ENCODE results near the gene TOM1L2. TPM values are rescaled to one million over a fixed set of nuclear protein-coding genes. Genes with fewer than 3 reads are reported as not detected.

TOM1L2 gene
- total RNA-seq, 1 donor from 2014 or later: 16.3 TPM

- no peak for TF ChIP-seq CTCF (IDR thresholded peaks at IDR 0.05; ENCODE audit: insufficient read depth, low read length, poor library complexity, severe bottlenecking)
- no peak overlapping the region for H3K4me3 ChIP-seq (ENCODE audit: low read depth, low read length)
- no peaks in the 10 kb centered on the region for H3K36me3 ChIP-seq (ENCODE audit: control insufficient read depth, insufficient read depth, low read length)
- no peaks in the 10 kb centered on the region for H3K27me3 ChIP-seq (ENCODE audit: control insufficient read depth, insufficient read depth, low read length)
- DNase-seq (ENCODE audit: low read depth): no peak
Observed at GRCh38 chr17:17946093-17946492, 26.1 kb downstream of the TOM1L2 start.

DNA sequence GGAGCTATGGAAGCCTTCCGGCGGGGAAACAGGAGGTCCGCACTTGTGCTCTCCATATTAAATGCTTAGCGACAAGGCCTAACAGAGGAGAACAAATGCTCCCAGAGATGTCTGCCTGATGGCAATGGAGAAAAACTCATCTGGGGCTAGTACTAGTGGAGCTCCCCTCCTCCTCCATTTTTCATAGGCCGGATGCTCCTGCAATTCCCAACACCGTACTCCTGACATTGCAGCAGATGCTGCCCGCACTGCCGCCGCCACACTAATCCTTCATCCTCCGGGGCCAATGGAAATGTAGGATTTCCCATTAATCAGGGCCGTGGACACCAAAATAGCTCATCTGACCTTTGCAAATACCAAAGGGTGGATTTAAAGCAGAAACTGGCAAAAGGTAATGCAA, 27.5 kb downstream of the TOM1L2 start:
- Histone ChIP-seq H3K36me3 (ENCODE audit: control insufficient read depth, insufficient read depth, low read length) (no peaks in the 10 kb centered on the region), H3K4me3 (ENCODE audit: low read depth, low read length) (no peak overlapping the region), H3K27me3 (ENCODE audit: control insufficient read depth, insufficient read depth, low read length) (no peaks in the 10 kb centered on the region)
- no peak for TF ChIP-seq CTCF (IDR thresholded peaks at IDR 0.05; ENCODE audit: insufficient read depth, low read length, poor library complexity, severe bottlenecking)
- DNase-seq (ENCODE audit: low read depth): no peak

DNA sequence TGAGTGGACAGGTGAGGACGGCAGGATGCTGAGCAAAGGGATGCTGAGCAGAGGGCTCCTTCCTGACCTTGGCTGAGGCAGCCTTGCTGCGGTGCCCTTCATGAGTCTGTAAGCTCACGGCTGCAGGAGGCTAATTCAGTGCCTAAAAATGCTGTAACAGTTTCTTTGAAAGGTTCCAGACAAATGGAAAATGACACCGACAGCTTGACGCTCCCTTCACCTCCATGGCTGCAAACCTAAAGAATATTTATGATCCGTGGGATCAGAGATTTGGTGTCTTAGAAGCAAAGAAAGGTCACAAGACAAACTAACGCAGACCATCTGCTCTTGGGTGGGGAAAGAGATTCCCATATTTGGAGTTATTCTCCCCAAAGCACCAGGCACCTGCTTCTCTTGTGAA, 28.0 kb downstream of the TOM1L2 start:
- TF ChIP-seq CTCF (IDR thresholded peaks at IDR 0.05; ENCODE audit: insufficient read depth, low read length, poor library complexity, severe bottlenecking): no peak
- no peak overlapping the region for H3K4me3 ChIP-seq (ENCODE audit: low read depth, low read length)
- H3K27me3 ChIP-seq (ENCODE audit: control insufficient read depth, insufficient read depth, low read length): no peaks in the 10 kb centered on the region
- no peak for DNase-seq (ENCODE audit: low read depth)
- H3K36me3 ChIP-seq (ENCODE audit: control insufficient read depth, insufficient read depth, low read length): no peaks in the 10 kb centered on the region

- Histone ChIP-seq H3K36me3 (ENCODE audit: control insufficient read depth, insufficient read depth, low read length) (no peaks in the 10 kb centered on the region), H3K27me3 (ENCODE audit: control insufficient read depth, insufficient read depth, low read length) (no peaks in the 10 kb centered on the region), H3K4me3 (ENCODE audit: low read depth, low read length) (no peak overlapping the region)
- TF ChIP-seq CTCF (IDR thresholded peaks at IDR 0.05; ENCODE audit: insufficient read depth, low read length, poor library complexity, severe bottlenecking): no peak
- DNase-seq (ENCODE audit: low read depth): no peak
Observed at GRCh38 chr17:17943281-17943984, 28.8 kb downstream of the TOM1L2 start.

GRCh38 chr17:17942846-17943245, 29.4 kb downstream of the TOM1L2 start:
- no peak overlapping the region for H3K4me3 ChIP-seq (ENCODE audit: low read depth, low read length)
- no peak for TF ChIP-seq CTCF (IDR thresholded peaks at IDR 0.05; ENCODE audit: insufficient read depth, low read length, poor library complexity, severe bottlenecking)
- no peaks in the 10 kb centered on the region for H3K27me3 ChIP-seq (ENCODE audit: control insufficient read depth, insufficient read depth, low read length)
- no peaks in the 10 kb centered on the region for H3K36me3 ChIP-seq (ENCODE audit: control insufficient read depth, insufficient read depth, low read length)
- DNase-seq (ENCODE audit: low read depth): no peak

- Histone ChIP-seq H3K4me3 (ENCODE audit: low read depth, low read length) (no peak overlapping the region), H3K36me3 (ENCODE audit: control insufficient read depth, insufficient read depth, low read length) (no peaks in the 10 kb centered on the region), H3K27me3 (ENCODE audit: control insufficient read depth, insufficient read depth, low read length) (no peaks in the 10 kb centered on the region)
- DNase-seq (ENCODE audit: low read depth): no peak
- no peak for TF ChIP-seq CTCF (IDR thresholded peaks at IDR 0.05; ENCODE audit: insufficient read depth, low read length, poor library complexity, severe bottlenecking)
Observed at GRCh38 chr17:17941015-17941414, 31.2 kb downstream of the TOM1L2 start.

All from kidney epithelial cell (primary cell).